ENCODE results near the gene DOCK4. TPM values are rescaled to one million over a fixed set of nuclear protein-coding genes. Genes with fewer than 3 reads are reported as not detected.

DOCK4 gene
- total and polyA plus RNA-seq, 7 donors = 1.8 to 12.7 (median 7.1) TPM

- H3K36me3 ChIP-seq (ENCODE audit: insufficient read depth in 1 of 2, low read depth in 1 of 2) = no peaks in the 10 kb centered on the region
- no peak overlapping the region for H3K4me3 ChIP-seq
- intact Hi-C loops (cut with DNase I) = no loop called here
- no peaks in the 10 kb centered on the region for H3K27me3 ChIP-seq (ENCODE audit: insufficient read depth in 3 of 3, low read length in 2 of 3)
- TF ChIP-seq CTCF (IDR thresholded peaks at IDR 0.05) = no peak
- H3K9me3 ChIP-seq = no peaks in the 10 kb centered on the region
- WGBS, 3 donors = 95 to 100% (median 96%) methylated on average over 3 of the region's 3 CpGs
- ATAC-seq (no peak), DNase-seq (no peak)
- H3K4me1 ChIP-seq = no peaks in the 10 kb centered on the region
- H3K27ac ChIP-seq = no peak overlapping the region
These were observed 191.1 kb downstream of the DOCK4 start for GRCh38 chr7:112015146-112015545.

GRCh38 chr7:112014347-112014746 lies 191.9 kb downstream of the DOCK4 start:
- ATAC-seq (no peak), DNase-seq (no peak)
- no peaks in the 10 kb centered on the region for H3K9me3 ChIP-seq
- no peaks in the 10 kb centered on the region for H3K4me1 ChIP-seq
- no peak overlapping the region for H3K27ac ChIP-seq
- H3K27me3 ChIP-seq (ENCODE audit: insufficient read depth in 3 of 3, low read length in 2 of 3) = no peaks in the 10 kb centered on the region
- H3K36me3 ChIP-seq (ENCODE audit: insufficient read depth in 1 of 2, low read depth in 1 of 2) = no peaks in the 10 kb centered on the region
- intact Hi-C loops (cut with DNase I) = no loop called here
- no peak for TF ChIP-seq CTCF (IDR thresholded peaks at IDR 0.05)
- no peak overlapping the region for H3K4me3 ChIP-seq
- WGBS, 3 donors = 91 to 100% (median 97%) methylated on average over 1 of the region's 1 CpG

- TF ChIP-seq CTCF (IDR thresholded peaks at IDR 0.05) = no peak
- DNase-seq = no peak
- peaks cover 4% of the 10 kb centered on the region for H3K4me1 ChIP-seq
- H3K4me3 ChIP-seq = no peak overlapping the region
- no peaks in the 10 kb centered on the region for H3K27me3 ChIP-seq (ENCODE audit: insufficient read depth in 3 of 3, low read length in 2 of 3)
- intact Hi-C loops (cut with DNase I) = no loop called here
- ATAC-seq = no peak
- WGBS, 3 donors = 94 to 96% (median 94%) methylated on average over 5 of the region's 5 CpGs
- H3K9me3 ChIP-seq = no peaks in the 10 kb centered on the region
- no peak overlapping the region for H3K27ac ChIP-seq
- no peaks in the 10 kb centered on the region for H3K36me3 ChIP-seq (ENCODE audit: insufficient read depth in 1 of 2, low read depth in 1 of 2)
These were observed 192.9 kb downstream of the DOCK4 start for GRCh38 chr7:112013274-112013673.

GRCh38 chr7:112012242-112012641 lies 194.0 kb downstream of the DOCK4 start:
- Histone ChIP-seq H3K9me3 (no peaks in the 10 kb centered on the region), H3K4me1 (peaks cover 4% of the 10 kb centered on the region), H3K27ac (no peak overlapping the region), H3K36me3 (ENCODE audit: insufficient read depth in 1 of 2, low read depth in 1 of 2) (no peaks in the 10 kb centered on the region), H3K4me3 (no peak overlapping the region), H3K27me3 (ENCODE audit: insufficient read depth in 3 of 3, low read length in 2 of 3) (no peaks in the 10 kb centered on the region)
- intact Hi-C loops (cut with DNase I) = no loop called here
- no peak for TF ChIP-seq CTCF (IDR thresholded peaks at IDR 0.05)
- WGBS, 3 donors = 63 to 68% (median 63%) methylated on average over 5 of the region's 5 CpGs
- ATAC-seq (no peak), DNase-seq (no peak)

GRCh38 chr7:112010994-112011393 lies 195.2 kb downstream of the DOCK4 start:
- Histone ChIP-seq H3K27ac (no peak overlapping the region), H3K36me3 (ENCODE audit: insufficient read depth in 1 of 2, low read depth in 1 of 2) (no peaks in the 10 kb centered on the region), H3K4me1 (peaks cover 4% of the 10 kb centered on the region), H3K9me3 (no peaks in the 10 kb centered on the region), H3K4me3 (no peak overlapping the region), H3K27me3 (ENCODE audit: insufficient read depth in 3 of 3, low read length in 2 of 3) (no peaks in the 10 kb centered on the region)
- no peak for TF ChIP-seq CTCF (IDR thresholded peaks at IDR 0.05)
- ATAC-seq (no peak), DNase-seq (no peak)
- 54 to 63% (median 58%) methylated on average over 4 of the region's 4 CpGs for WGBS, 3 donors
- intact Hi-C loops (cut with DNase I) = no loop called here

Data from psoas muscle (tissue), 8 donors.